Measurements from ENCODE around the gene FUNDC2.

DNA sequence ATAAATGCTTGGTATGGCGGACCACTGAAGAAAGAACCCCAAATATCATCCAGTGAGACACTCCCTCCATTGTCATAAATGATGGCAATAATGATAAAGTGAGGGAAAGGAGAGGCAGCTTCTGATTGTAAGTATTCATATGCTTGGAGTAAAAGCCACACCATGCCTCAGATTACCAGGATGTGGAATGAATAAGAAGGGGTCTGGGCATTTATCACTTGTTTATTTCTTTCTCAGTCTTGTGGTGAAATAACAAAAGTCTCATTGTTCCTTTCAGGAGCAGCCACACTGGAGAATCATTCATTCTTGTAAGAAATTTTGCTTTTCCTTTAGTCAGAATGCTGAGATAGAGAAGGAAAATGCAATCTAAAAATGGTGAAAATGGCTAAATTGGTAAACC lies 25.8 kb upstream of the FUNDC2 start:
- TF ChIP-seq POLR2A (IDR thresholded peaks at IDR 0.05) = no peak
- TF ChIP-seq, protein P1, sequence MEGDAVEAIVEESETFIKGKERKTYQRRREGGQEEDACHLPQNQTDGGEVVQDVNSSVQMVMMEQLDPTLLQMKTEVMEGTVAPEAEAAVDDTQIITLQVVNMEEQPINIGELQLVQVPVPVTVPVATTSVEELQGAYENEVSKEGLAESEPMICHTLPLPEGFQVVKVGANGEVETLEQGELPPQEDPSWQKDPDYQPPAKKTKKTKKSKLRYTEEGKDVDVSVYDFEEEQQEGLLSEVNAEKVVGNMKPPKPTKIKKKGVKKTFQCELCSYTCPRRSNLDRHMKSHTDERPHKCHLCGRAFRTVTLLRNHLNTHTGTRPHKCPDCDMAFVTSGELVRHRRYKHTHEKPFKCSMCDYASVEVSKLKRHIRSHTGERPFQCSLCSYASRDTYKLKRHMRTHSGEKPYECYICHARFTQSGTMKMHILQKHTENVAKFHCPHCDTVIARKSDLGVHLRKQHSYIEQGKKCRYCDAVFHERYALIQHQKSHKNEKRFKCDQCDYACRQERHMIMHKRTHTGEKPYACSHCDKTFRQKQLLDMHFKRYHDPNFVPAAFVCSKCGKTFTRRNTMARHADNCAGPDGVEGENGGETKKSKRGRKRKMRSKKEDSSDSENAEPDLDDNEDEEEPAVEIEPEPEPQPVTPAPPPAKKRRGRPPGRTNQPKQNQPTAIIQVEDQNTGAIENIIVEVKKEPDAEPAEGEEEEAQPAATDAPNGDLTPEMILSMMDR (IDR thresholded peaks at IDR 0.05) = no peak

Measured in adrenal gland (tissue), 5 donors.